Upper lobe of left lung (tissue), 6 donors: ENCODE results near the gene NHSL2. TPM values are rescaled to one million over a fixed set of nuclear protein-coding genes. Genes with fewer than 3 reads are reported as not detected.

Experiments used
- ATAC-seq, 2 donors: fragments of 200-7000 bp; cut with Tn5 transposase; one replicate each; pipeline ENCODE4 v1.9.1; 2022; ENCODE audit warnings: mild to moderate bottlenecking in 2 of 2, moderate library complexity in 2 of 2; ENCODE audit not compliant: low FRiP score in 2 of 2
- DNase-seq, 2 donors: peaks; one replicate each; pipeline ENCODE4 v3.0.0-alpha.2; 2019 to 2020
- H3K27ac ChIP-seq, 4 donors: fragments of 200-600 bp; sonication (generic); one replicate each; pipeline ENCODE4 v1.5.1; 2016 to 2019
- H3K27me3 ChIP-seq, 4 donors: fragments of 200-600 bp; sonication (generic); one replicate each; pipeline ENCODE4 v1.5.1; 2017 to 2019
- H3K36me3 ChIP-seq, 4 donors: fragments of 200-600 bp; sonication (generic); one replicate each; pipeline ENCODE4 v1.5.1; 2016 to 2019
- H3K4me1 ChIP-seq, 4 donors: fragments of 200-600 bp; sonication (generic); one replicate each; pipeline ENCODE4 v1.5.1; 2018 to 2019
- H3K4me3 ChIP-seq, 4 donors: fragments of 200-600 bp; sonication (generic); one replicate each; pipeline ENCODE4 v1.5.1; 2017 to 2019; ENCODE audit warnings: mild to moderate bottlenecking in 2 of 4, moderate library complexity in 1 of 4
- H3K9me3 ChIP-seq, 4 donors: fragments of 200-600 bp; sonication (generic); one replicate each; pipeline ENCODE4 v1.5.1; 2018 to 2019
- EP300 ChIP-seq, 4 donors: sonication (generic); formaldehyde crosslinking; IDR thresholded peaks; one replicate each; pipeline ENCODE4 v1.5.1; 2017; ENCODE audit warnings: antibody characterized with exemption in 4 of 4, control low read depth in 2 of 4
- POLR2A ChIP-seq, 4 donors: fragments of 450-650 bp; IDR thresholded peaks; one replicate each; pipeline ENCODE4 v1.5.1; 2016 to 2017; ENCODE audit warnings: antibody characterized with exemption in 4 of 4, mild to moderate bottlenecking in 2 of 4
- POLR2AphosphoS5 ChIP-seq, 2 donors: sonication (generic); formaldehyde crosslinking; IDR thresholded peaks; one replicate each; pipeline ENCODE4 v1.5.1; 2017; ENCODE audit warnings: antibody characterized with exemption in 2 of 2
- WGBS, 2 donors: methylation state at CpG; one replicate each; pipeline ENCODE4 v1.1.5; 2017 to 2018; 5-methylcytosine and 5-hydroxymethylcytosine counted together
- total RNA-seq, 6 donors: library from RNA; depleted of rRNA in 4 of 6; stranded (reverse); fragments of >200 nt in 4 of 6; gene quantifications; one replicate each; pipeline versions ENCODE4 v1.1.0 to v1.2.1, GENCODE V29; 2016 to 2021
- TF ChIP-seq, protein P1 (sequence below), 6 experiments: fragments of 450-650 bp in 4 of 6; fragments of 200-600 bp in 2 of 6; sonication (generic) in 2 of 6; IDR thresholded peaks; one replicate each; pipeline ENCODE4 v1.5.1; 2016 to 2019; ENCODE audit warnings: antibody characterized with exemption in 6 of 6
- donor health status: DM: no; HTN: no; CAD: no; lungs with moderate emphysema.
- donor health status: DM: no; HTN: yes; CAD: no; lungs with severe emphysema.

NHSL2 gene
- total RNA-seq, 6 donors from 2014 or later = 5.8 to 18.3 (median 9.9) TPM

DNA sequence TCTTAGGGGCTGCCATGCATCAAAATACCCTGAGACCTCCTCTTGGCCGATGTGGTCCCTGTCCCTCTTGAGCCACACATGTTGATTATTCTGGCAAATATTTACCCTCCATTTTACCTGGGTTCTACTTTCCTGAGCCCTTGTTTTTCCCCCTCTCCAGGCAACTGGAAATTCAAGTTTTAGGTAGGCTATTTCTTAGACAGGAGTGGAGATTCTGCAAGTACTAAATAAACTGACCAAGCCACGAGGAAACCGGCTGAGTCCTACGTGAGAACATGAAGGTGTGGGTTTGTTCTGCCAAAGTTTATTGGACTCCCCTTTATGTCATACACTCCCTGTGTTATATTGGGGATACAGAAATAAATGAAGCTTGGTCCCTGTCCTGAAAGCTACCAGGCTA, 133.0 kb downstream of the NHSL2 start:
- H3K4me1 ChIP-seq = peaks cover 0 to 22% (median 13%) of the 10 kb centered on the region in 4 donors
- ATAC-seq (no peak), DNase-seq (no peak)
- peak overlapping the region in 1 of 4 donors; percentile 58 for H3K27ac ChIP-seq
- H3K9me3 ChIP-seq = no peaks in the 10 kb centered on the region
- no peaks in the 10 kb centered on the region for H3K36me3 ChIP-seq
- 65 to 76% methylated on average over 4 of the region's 4 CpGs for WGBS, 2 donors
- no peak for TF ChIP-seq EP300 (IDR thresholded peaks at IDR 0.05)
- TF ChIP-seq, protein P1, sequence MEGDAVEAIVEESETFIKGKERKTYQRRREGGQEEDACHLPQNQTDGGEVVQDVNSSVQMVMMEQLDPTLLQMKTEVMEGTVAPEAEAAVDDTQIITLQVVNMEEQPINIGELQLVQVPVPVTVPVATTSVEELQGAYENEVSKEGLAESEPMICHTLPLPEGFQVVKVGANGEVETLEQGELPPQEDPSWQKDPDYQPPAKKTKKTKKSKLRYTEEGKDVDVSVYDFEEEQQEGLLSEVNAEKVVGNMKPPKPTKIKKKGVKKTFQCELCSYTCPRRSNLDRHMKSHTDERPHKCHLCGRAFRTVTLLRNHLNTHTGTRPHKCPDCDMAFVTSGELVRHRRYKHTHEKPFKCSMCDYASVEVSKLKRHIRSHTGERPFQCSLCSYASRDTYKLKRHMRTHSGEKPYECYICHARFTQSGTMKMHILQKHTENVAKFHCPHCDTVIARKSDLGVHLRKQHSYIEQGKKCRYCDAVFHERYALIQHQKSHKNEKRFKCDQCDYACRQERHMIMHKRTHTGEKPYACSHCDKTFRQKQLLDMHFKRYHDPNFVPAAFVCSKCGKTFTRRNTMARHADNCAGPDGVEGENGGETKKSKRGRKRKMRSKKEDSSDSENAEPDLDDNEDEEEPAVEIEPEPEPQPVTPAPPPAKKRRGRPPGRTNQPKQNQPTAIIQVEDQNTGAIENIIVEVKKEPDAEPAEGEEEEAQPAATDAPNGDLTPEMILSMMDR (IDR thresholded peaks at IDR 0.05) = no peak
- no peaks in the 10 kb centered on the region for H3K27me3 ChIP-seq
- H3K4me3 ChIP-seq = no peak overlapping the region

DNA sequence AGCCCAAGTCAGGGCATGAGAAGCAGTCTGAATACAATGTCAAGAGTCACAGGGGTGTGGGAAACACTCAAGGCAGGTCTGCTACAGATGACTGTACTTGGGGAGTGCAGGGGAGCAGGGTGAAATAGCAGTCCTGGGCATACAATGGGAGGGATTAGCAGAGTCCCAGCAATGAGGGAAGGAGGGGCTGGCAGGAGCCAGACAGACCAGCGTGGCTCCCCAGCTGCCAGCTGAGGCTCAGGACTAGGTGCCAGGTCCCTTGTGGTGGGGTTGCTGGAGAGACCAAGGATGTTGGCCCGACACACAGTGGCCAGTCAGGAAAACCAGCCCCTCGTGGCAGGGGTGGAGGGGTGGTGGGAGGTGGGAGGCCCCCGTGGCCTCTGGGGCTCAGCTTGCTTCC, 134.5 kb downstream of the NHSL2 start:
- Histone ChIP-seq H3K36me3 (no peaks in the 10 kb centered on the region), H3K4me3 (no peak overlapping the region), H3K4me1 (peaks cover 0 to 22% (median 15%) of the 10 kb centered on the region in 4 donors), H3K27ac (peak overlapping the region in 3 of 4 donors; percentile 39 to 78 (median 46)), H3K27me3 (no peaks in the 10 kb centered on the region), H3K9me3 (no peaks in the 10 kb centered on the region)
- DNase-seq (no peak), ATAC-seq (peak in 1 of 2 donors; percentile 12)
- WGBS, 2 donors = 41 to 60% methylated on average over 1 to 4 of the region's 4 CpGs
- TF ChIP-seq, protein P1 (IDR thresholded peaks at IDR 0.05) = no peak
- TF ChIP-seq POLR2AphosphoS5 (IDR thresholded peaks at IDR 0.05) = no peak
- no peak for TF ChIP-seq POLR2A (IDR thresholded peaks at IDR 0.05)
- no peak for TF ChIP-seq EP300 (IDR thresholded peaks at IDR 0.05)

DNA sequence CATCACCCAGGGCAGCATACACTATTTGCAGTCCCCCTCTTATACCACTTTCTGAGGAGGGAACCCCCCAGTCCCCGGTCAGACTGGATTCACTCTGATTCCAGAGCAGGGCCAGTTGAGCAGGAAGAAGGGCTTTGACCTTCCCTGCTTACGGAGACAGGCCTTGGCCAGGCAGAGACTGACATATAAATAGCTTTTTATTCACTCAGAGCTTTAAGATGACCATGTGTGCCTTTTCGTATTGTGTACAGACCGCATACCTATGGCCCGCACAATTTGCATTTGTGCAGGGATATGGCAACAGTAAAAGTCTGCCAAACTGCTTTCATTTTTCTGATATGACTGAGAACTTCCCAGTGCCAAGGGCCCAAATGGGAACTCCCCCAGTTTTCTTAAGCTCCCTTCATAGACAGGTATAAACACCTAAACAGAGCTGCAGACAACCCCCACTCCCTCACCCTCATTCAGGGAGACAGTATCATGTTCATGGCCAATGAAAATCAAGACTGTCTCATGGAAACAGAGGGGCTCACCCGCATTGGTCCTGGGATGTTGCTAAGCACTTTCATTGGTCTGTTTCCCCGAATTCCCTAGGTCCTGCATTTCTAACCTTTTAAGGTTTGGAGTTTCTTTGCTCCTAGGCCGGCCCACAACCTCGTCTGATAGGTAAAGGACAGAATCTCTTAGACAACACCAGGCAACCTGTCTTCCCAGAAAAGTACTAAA, 135.1 kb downstream of the NHSL2 start:
- TF ChIP-seq POLR2AphosphoS5 (IDR thresholded peaks at IDR 0.05) = no peak
- TF ChIP-seq POLR2A (IDR thresholded peaks at IDR 0.05) = no peak
- no peak for TF ChIP-seq EP300 (IDR thresholded peaks at IDR 0.05)
- TF ChIP-seq, protein P1 (IDR thresholded peaks at IDR 0.05) = no peak
- Histone ChIP-seq H3K27ac (peak overlapping the region in 3 of 4 donors; percentile 39 to 78 (median 46)), H3K9me3 (no peaks in the 10 kb centered on the region), H3K36me3 (no peaks in the 10 kb centered on the region), H3K4me3 (no peak overlapping the region), H3K4me1 (peaks cover 0 to 22% (median 15%) of the 10 kb centered on the region in 4 donors), H3K27me3 (no peaks in the 10 kb centered on the region)
- peak in 1 of 2 donors; percentile 49 for ATAC-seq
- peak in 1 of 2 donors; percentile 45 for DNase-seq
- WGBS, 2 donors = 72 to 74% methylated on average over 5 to 9 of the region's 9 CpGs

DNA sequence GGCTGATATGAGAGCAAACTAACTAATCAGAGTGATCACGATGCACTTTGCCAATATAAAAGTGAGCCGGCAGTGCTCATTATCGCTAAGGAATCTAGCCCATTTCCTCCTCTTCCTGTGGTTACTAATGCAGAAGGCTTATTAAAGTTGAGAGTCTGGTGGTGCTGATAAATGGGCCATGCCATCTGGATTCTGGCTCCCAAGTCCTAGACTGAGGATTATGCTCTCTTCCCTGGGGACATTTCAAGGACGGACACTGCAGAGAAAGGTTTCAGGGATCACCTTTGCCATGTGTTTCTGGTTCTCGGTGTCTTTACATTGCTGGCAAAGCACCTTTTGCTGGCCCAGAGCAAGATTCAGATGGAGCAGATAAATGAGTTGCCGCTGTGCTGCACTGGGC, 135.8 kb downstream of the NHSL2 start:
- WGBS, 2 donors = 27 to 41% methylated on average over 5 to 6 of the region's 6 CpGs
- H3K27me3 ChIP-seq = no peaks in the 10 kb centered on the region
- TF ChIP-seq, protein P1 (IDR thresholded peaks at IDR 0.05) = no peak
- TF ChIP-seq POLR2AphosphoS5 (IDR thresholded peaks at IDR 0.05) (no peak), POLR2A (IDR thresholded peaks at IDR 0.05) (no peak), EP300 (IDR thresholded peaks at IDR 0.05) (no peak)
- H3K4me3 ChIP-seq = no peak overlapping the region
- H3K27ac ChIP-seq = peak overlapping the region in 1 of 4 donors; percentile 39
- DNase-seq (no peak), ATAC-seq (no peak)
- H3K9me3 ChIP-seq = no peaks in the 10 kb centered on the region
- H3K36me3 ChIP-seq = no peaks in the 10 kb centered on the region
- H3K4me1 ChIP-seq = peaks cover 0 to 22% (median 15%) of the 10 kb centered on the region in 4 donors
